Ishikawa (cell line): ENCODE results near the gene TRIP13.

Experiments used
- CEBPB ChIP-seq: IDR thresholded peaks from 2 replicates; pipeline ENCODE4 v1.6.1; 2012
- CREB1 ChIP-seq: IDR thresholded peaks from 2 replicates; pipeline ENCODE4 v1.6.1; 2012; ENCODE audit warnings: low read depth
- EGR1 ChIP-seq: IDR thresholded peaks from 2 replicates; pipeline ENCODE4 v1.6.1; 2012
- EP300 ChIP-seq: IDR thresholded peaks from 2 replicates; pipeline ENCODE4 v1.6.1; 2012; ENCODE audit warnings: borderline replicate concordance
- FOXM1 ChIP-seq: IDR thresholded peaks from 2 replicates; pipeline ENCODE4 v1.6.1; 2012; ENCODE audit warnings: low read depth, borderline replicate concordance
- MAX ChIP-seq: IDR thresholded peaks from 2 replicates; pipeline ENCODE4 v1.6.1; 2012
- NFIC ChIP-seq: IDR thresholded peaks from 2 replicates; pipeline ENCODE4 v1.6.1; 2012
- RAD21 ChIP-seq: IDR thresholded peaks from 2 replicates; pipeline ENCODE4 v1.6.1; 2012; ENCODE audit warnings: low read depth
- TAF1 ChIP-seq: IDR thresholded peaks from 2 replicates; pipeline ENCODE4 v1.6.1; 2012; ENCODE audit warnings: low read depth, mild to moderate bottlenecking
- TCF12 ChIP-seq: IDR thresholded peaks from 2 replicates; pipeline ENCODE4 v1.6.1; 2012; ENCODE audit warnings: low read depth
- TEAD4 ChIP-seq: IDR thresholded peaks from 2 replicates; pipeline ENCODE4 v1.6.1; 2012
- YY1 ChIP-seq: IDR thresholded peaks from 2 replicates; pipeline ENCODE4 v1.6.1; 2012; ENCODE audit warnings: low read depth
- ZBTB7A ChIP-seq: IDR thresholded peaks from 2 replicates; pipeline ENCODE4 v1.6.1; 2012; ENCODE audit warnings: low read depth
- TF ChIP-seq, protein P1 (sequence below): IDR thresholded peaks from 2 replicates; pipeline ENCODE4 v1.6.1; 2012; ENCODE audit warnings: low read depth, mild to moderate bottlenecking
- TF ChIP-seq, protein P2 (sequence below): IDR thresholded peaks from 2 replicates; pipeline ENCODE4 v1.6.1; 2012

The TRIP13 gene

DNA sequence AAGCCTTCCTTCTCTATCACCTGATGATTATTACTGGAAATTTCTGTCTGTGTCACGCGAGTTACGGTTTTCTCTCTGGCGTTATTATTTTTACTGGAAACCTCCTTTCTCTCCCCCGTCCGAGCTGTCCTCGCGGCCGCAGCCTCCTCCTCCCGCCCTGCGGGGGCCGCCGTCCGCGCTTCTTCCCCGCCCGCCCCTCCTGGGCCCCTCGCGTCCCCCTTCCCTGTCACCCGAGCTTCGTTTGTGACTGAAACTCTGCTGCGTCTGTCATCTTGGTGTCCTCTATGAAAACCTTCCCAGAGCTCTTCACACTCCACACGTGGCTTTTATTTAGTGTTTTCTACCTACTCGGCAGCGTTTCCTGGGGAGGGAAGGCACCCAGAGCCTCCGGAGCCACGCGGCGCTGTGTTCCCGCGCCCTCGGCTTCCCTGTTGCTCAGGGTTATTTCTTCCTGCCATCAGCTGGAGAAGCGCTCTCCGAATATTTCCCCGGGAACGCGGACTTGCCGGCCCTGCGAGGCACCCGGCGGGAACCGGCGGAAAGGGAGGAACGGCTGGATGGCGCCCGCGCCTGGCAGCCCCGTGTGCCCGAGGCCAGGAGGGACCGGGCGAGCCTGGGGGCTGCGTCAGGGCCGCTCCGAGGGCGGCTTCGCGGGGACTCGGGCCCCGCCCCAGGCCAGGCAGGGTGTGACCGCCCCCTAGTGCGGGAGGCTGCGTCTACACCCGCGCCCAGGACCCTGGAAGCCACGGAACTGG, 33.9 kb downstream of the TRIP13 start:
- TF ChIP-seq RAD21 (no peak), CREB1 (no peak), EP300 (no peak), TAF1 (no peak), FOXM1 (no peak), ZBTB7A (no peak), NFIC (no peak), YY1 (no peak), TCF12 (no peak), TEAD4 (no peak), MAX (no peak), CEBPB (no peak), EGR1 (no peak)
- TF ChIP-seq, protein P1, sequence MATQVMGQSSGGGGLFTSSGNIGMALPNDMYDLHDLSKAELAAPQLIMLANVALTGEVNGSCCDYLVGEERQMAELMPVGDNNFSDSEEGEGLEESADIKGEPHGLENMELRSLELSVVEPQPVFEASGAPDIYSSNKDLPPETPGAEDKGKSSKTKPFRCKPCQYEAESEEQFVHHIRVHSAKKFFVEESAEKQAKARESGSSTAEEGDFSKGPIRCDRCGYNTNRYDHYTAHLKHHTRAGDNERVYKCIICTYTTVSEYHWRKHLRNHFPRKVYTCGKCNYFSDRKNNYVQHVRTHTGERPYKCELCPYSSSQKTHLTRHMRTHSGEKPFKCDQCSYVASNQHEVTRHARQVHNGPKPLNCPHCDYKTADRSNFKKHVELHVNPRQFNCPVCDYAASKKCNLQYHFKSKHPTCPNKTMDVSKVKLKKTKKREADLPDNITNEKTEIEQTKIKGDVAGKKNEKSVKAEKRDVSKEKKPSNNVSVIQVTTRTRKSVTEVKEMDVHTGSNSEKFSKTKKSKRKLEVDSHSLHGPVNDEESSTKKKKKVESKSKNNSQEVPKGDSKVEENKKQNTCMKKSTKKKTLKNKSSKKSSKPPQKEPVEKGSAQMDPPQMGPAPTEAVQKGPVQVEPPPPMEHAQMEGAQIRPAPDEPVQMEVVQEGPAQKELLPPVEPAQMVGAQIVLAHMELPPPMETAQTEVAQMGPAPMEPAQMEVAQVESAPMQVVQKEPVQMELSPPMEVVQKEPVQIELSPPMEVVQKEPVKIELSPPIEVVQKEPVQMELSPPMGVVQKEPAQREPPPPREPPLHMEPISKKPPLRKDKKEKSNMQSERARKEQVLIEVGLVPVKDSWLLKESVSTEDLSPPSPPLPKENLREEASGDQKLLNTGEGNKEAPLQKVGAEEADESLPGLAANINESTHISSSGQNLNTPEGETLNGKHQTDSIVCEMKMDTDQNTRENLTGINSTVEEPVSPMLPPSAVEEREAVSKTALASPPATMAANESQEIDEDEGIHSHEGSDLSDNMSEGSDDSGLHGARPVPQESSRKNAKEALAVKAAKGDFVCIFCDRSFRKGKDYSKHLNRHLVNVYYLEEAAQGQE: no peak
- TF ChIP-seq, protein P2, sequence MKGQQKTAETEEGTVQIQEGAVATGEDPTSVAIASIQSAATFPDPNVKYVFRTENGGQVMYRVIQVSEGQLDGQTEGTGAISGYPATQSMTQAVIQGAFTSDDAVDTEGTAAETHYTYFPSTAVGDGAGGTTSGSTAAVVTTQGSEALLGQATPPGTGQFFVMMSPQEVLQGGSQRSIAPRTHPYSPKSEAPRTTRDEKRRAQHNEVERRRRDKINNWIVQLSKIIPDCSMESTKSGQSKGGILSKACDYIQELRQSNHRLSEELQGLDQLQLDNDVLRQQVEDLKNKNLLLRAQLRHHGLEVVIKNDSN: no peak

- TF ChIP-seq MAX: no peak
- no peak for TF ChIP-seq TEAD4
- no peak for TF ChIP-seq EGR1
- TF ChIP-seq, protein P1: no peak
- TF ChIP-seq, protein P2: no peak
- TF ChIP-seq CREB1: no peak
- no peak for TF ChIP-seq TAF1
These were observed 34.7 kb downstream of the TRIP13 start for GRCh38 chr5:927172-928015.

GRCh38 chr5:929596-929995, 36.9 kb downstream of the TRIP13 start:
- TF ChIP-seq EP300: no peak

DNA sequence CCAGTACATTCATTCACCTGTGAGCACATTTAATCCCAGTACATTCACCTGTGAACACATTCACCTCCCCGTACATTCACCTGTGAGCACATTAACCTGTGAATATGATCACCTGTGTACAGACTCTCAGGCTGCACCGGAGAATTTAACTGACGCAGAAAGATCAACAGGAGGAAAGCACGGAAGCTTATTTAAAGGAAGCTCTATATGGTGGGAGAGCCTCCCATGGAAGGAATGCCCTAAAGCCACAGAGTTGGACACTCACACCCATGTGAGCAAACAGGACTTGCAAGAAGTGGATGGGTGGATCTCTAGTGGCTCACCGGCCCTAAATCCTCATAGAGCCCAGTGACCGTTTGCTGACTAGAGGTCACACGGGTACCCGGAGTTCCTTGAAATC, 38.2 kb downstream of the TRIP13 start:
- TF ChIP-seq YY1 (no peak), RAD21 (no peak), MAX (no peak), FOXM1 (no peak), TAF1 (no peak), EP300 (no peak), ZBTB7A (no peak), CEBPB (no peak), TCF12 (no peak), EGR1 (no peak), NFIC (no peak), CREB1 (no peak), TEAD4 (no peak)
- TF ChIP-seq, protein P2: no peak
- TF ChIP-seq, protein P1: no peak
